Natural killer cell (primary cell): ENCODE results near the gene UBR7. TPM values are rescaled to one million over a fixed set of nuclear protein-coding genes. Genes with fewer than 3 reads are reported as not detected.
"Not testable (repeated sequence)": the region's sequence is repeated elsewhere in the genome, so short reads cannot be mapped to it uniquely, and the experiment has no call there.

Source experiments
- ATAC-seq, 3 donors: fragments of 150-1000 bp in 2 of 3; fragments of 200-7000 bp in 1 of 3; cut with Tn5 transposase; 1 replicate in 1 of 3; 2 replicates in 2 of 3; pipeline ENCODE4 v1.10.0; 2021; ENCODE audit warnings: mild to moderate bottlenecking in 2 of 3, moderate library complexity in 2 of 3
- DNase-seq, 2 donors: peaks; one replicate each; pipeline versions ENCODE4 v3.0.0 to v3.0.0-alpha.2; 2013 to 2021; ENCODE audit warnings: mixed read lengths in 1 of 2
- H3K27ac ChIP-seq: one replicate; pipeline ENCODE4 v1.5.1; 2013; ENCODE audit warnings: mild to moderate bottlenecking, low read length
- H3K27me3 ChIP-seq: one replicate; pipeline ENCODE4 v1.6.1; 2013; ENCODE audit warnings: low read length; ENCODE audit not compliant: control insufficient read depth, insufficient read depth
- H3K36me3 ChIP-seq: one replicate; pipeline ENCODE4 v1.6.1; 2013; ENCODE audit warnings: low read length; ENCODE audit not compliant: control insufficient read depth, insufficient read depth
- H3K4me1 ChIP-seq: one replicate; pipeline ENCODE4 v1.6.1; 2013; ENCODE audit warnings: low read length; ENCODE audit not compliant: control insufficient read depth, insufficient read depth
- H3K4me3 ChIP-seq: one replicate; pipeline ENCODE4 v1.5.1; 2013; ENCODE audit warnings: low read length
- H3K9me3 ChIP-seq: one replicate; pipeline ENCODE4 v1.6.1; 2013; ENCODE audit warnings: low read length; ENCODE audit not compliant: control insufficient read depth, insufficient read depth
- H3K27ac Mint-ChIP-seq, 2 donors: one replicate each; pipeline ENCODE4 v1.8.0; 2022; ENCODE audit warnings: mild to moderate bottlenecking in 2 of 2, mixed read lengths in 2 of 2, moderate library complexity in 1 of 2
- H3K27me3 Mint-ChIP-seq, 2 donors: one replicate each; pipeline ENCODE4 v1.8.0; 2022; ENCODE audit warnings: low read depth in 2 of 2, mixed read lengths in 2 of 2
- H3K36me3 Mint-ChIP-seq: one replicate; pipeline ENCODE4 v1.8.0; 2022; ENCODE audit warnings: mixed read lengths
- H3K4me1 Mint-ChIP-seq, 2 donors: one replicate each; pipeline ENCODE4 v1.8.0; 2022; ENCODE audit warnings: mixed read lengths in 2 of 2
- H3K4me3 Mint-ChIP-seq: one replicate; pipeline ENCODE4 v1.8.0; 2022; ENCODE audit warnings: mild to moderate bottlenecking, moderate library complexity, mixed read lengths
- H3K9me3 Mint-ChIP-seq, 2 donors: one replicate each; pipeline ENCODE4 v1.8.0; 2022; ENCODE audit warnings: mixed read lengths in 2 of 2
- WGBS: methylation state at CpG from one replicate; pipeline ENCODE4 v1.1.7; 2013; ENCODE audit warnings: missing lambda C conversion rate; ENCODE audit not compliant: insufficient coverage; 5-methylcytosine and 5-hydroxymethylcytosine counted together
- intact Hi-C: fragments of 100-400 bp; cut with micrococcal nuclease; formaldehyde crosslinking; loops from one replicate; pipeline ENCODE4 v1.14.2; 2022
- total RNA-seq, 4 donors: library from RNA; stranded (reverse); fragments of 120-200 nt in 1 of 4; gene quantifications; one replicate each; pipeline versions ENCODE4 v1.2.3 to v1.2.4, GENCODE V29; 2013 to 2022
- TF ChIP-seq, protein P1 (sequence below): fragments of 200-600 bp; IDR thresholded peaks from one replicate; pipeline ENCODE4 v1.8.0; 2022; ENCODE audit warnings: antibody characterized with exemption

The UBR7 gene
- total RNA-seq, 3 donors from 2014 or later (not counting 1 experiment from before 2014, with no cell fraction given): 17.0 to 23.4 (median 18.6) TPM

DNA sequence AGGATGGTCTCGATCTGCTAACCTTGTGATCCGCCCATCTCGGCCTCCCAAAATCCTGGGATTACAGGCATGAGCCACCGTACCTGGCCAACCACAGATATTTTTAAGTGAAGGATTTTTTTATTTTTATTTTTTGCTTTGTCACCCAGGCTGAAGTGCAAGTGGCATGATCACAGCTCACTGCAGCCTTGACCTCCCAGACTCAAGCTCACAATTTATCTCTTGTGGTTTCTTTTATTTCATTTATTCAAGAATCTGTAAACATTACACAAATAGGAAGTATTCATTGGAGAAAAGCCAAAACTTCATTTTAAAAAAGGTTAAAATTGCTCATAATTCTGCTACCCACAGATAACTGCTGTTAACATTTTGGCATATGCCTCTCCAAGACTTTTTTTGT is 35.7 kb upstream of the UBR7 start:
- Histone ChIP-seq H3K27me3 (no peaks in the 10 kb centered on the region), H3K9me3 (no peaks in the 10 kb centered on the region), H3K4me1 (no peaks in the 10 kb centered on the region), H3K4me3 (no peak overlapping the region), H3K36me3 (no peaks in the 10 kb centered on the region), H3K27ac (no peak overlapping the region)
- Mint-ChIP-seq H3K4me1 (no peaks in the 10 kb centered on the region), H3K4me3 (no peak overlapping the region), H3K27ac (no peak overlapping the region), H3K36me3 (no peaks in the 10 kb centered on the region), H3K9me3 (no peaks in the 10 kb centered on the region), H3K27me3 (peaks cover 0 to 2% of the 10 kb centered on the region in 2 donors)
- ATAC-seq: no peak
- intact Hi-C loops: no loop called here
- 66% methylated on average over 4 of the region's 4 CpGs for WGBS
- TF ChIP-seq, protein P1, sequence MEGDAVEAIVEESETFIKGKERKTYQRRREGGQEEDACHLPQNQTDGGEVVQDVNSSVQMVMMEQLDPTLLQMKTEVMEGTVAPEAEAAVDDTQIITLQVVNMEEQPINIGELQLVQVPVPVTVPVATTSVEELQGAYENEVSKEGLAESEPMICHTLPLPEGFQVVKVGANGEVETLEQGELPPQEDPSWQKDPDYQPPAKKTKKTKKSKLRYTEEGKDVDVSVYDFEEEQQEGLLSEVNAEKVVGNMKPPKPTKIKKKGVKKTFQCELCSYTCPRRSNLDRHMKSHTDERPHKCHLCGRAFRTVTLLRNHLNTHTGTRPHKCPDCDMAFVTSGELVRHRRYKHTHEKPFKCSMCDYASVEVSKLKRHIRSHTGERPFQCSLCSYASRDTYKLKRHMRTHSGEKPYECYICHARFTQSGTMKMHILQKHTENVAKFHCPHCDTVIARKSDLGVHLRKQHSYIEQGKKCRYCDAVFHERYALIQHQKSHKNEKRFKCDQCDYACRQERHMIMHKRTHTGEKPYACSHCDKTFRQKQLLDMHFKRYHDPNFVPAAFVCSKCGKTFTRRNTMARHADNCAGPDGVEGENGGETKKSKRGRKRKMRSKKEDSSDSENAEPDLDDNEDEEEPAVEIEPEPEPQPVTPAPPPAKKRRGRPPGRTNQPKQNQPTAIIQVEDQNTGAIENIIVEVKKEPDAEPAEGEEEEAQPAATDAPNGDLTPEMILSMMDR: no peak
- no peak for DNase-seq

DNA sequence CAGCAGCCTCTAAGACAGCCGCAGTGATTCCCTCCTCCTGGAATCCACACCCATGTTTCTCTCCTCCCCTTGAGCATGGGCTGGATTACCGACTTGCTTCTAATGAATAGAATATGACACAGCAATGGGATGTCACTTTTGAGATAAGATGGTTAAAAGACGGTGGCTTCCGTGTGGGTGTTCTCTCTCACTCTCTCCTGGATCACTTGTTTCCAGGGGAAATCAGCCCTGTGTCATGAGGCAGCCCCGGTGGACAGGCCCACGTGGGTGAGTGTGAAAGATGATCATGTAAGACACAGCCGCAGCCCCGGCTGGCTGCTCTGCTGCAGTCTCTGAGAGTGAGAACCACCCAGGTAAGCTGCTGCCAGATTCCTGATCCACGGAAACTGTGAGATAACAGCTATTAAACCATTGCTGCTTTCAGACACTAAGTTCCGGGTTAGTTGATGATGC is 33.1 kb upstream of the UBR7 start:
- Mint-ChIP-seq H3K9me3 (no peaks in the 10 kb centered on the region), H3K36me3 (no peaks in the 10 kb centered on the region), H3K27me3 (peaks cover 0 to 2% of the 10 kb centered on the region in 2 donors), H3K27ac (no peak overlapping the region), H3K4me1 (no peaks in the 10 kb centered on the region), H3K4me3 (no peak overlapping the region)
- Histone ChIP-seq H3K4me3 (no peak overlapping the region), H3K36me3 (no peaks in the 10 kb centered on the region), H3K27ac (no peak overlapping the region), H3K27me3 (no peaks in the 10 kb centered on the region), H3K9me3 (no peaks in the 10 kb centered on the region), H3K4me1 (no peaks in the 10 kb centered on the region)
- TF ChIP-seq, protein P1: no peak
- ATAC-seq (no peak), DNase-seq (no peak)
- intact Hi-C loops: no loop called here
- 82% methylated on average over 10 of the region's 10 CpGs for WGBS

DNA sequence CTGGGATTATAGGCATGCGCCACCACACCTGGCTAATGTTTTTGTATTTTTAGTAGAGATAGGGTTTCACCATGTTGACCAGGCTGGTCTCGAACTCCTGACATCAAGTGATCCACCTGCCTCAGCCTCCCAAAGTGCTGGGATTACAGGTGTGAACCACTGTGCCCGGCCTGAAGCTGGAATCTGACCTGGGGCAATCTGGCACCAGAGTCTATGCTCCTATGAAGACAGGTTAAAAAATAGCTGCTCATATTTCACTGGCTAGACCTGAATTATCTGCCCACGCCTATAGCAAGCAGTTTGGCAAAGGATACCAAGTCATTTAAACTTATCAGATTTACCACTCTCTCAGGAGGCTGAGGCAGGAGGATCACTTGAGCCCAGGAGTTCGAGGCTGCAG is 32.3 kb upstream of the UBR7 start:
- H3K4me1 ChIP-seq, H3K27ac ChIP-seq, H3K27ac Mint-ChIP-seq, H3K27me3 ChIP-seq, intact Hi-C loops, DNase-seq, H3K9me3 Mint-ChIP-seq, H3K4me3 Mint-ChIP-seq, ATAC-seq, H3K9me3 ChIP-seq, H3K27me3 Mint-ChIP-seq, H3K36me3 Mint-ChIP-seq, H3K36me3 ChIP-seq, H3K4me1 Mint-ChIP-seq, H3K4me3 ChIP-seq: not testable (repeated sequence)
- 89% methylated on average over 5 of the region's 5 CpGs for WGBS

DNA sequence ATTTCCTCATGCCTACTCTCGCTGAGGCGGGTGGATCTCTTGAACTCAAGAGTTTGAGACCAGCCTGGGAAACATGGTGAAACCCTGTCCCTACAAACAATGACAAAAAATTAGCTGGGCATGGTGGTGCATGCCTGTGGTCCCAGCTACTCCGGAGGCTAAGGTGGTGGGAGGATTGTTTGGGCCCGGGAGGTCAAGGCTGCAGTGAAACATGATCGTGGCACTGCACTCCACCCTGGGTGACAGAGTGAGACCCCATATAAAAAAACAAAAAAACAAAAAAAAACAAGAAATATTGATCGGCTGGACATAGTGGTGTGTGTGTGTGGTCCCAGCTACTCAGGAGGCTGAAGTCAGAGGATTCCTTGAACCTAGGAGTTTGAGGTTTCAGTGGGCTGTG is 31.6 kb upstream of the UBR7 start:
- WGBS: 97% methylated on average over 3 of the region's 6 CpGs
- ATAC-seq (no peak), DNase-seq (no peak)
- Mint-ChIP-seq H3K4me3 (no peak overlapping the region), H3K9me3 (no peaks in the 10 kb centered on the region), H3K27me3 (peaks cover 0 to 2% of the 10 kb centered on the region in 2 donors), H3K4me1 (no peaks in the 10 kb centered on the region), H3K36me3 (no peaks in the 10 kb centered on the region), H3K27ac (no peak overlapping the region)
- H3K9me3 ChIP-seq: no peaks in the 10 kb centered on the region
- H3K27ac ChIP-seq: no peak overlapping the region
- TF ChIP-seq, protein P1: no peak
- H3K27me3 ChIP-seq: no peaks in the 10 kb centered on the region
- intact Hi-C loops: no loop called here
- H3K4me1 ChIP-seq: no peaks in the 10 kb centered on the region
- H3K4me3 ChIP-seq: no peak overlapping the region
- H3K36me3 ChIP-seq: no peaks in the 10 kb centered on the region
